GM21619 (cell line): Measurements from ENCODE around the gene EMCN.
"Not testable (repeated sequence)": the region's sequence is repeated elsewhere in the genome, so short reads cannot be mapped to it uniquely, and the experiment has no call there.

Experiments
- ATAC-seq: cut with Tn5 transposase; IDR thresholded peaks from one replicate; pipeline ENCODE4 v1.9.1; 2021; ENCODE audit not compliant: unreplicated experiment

The EMCN gene

DNA sequence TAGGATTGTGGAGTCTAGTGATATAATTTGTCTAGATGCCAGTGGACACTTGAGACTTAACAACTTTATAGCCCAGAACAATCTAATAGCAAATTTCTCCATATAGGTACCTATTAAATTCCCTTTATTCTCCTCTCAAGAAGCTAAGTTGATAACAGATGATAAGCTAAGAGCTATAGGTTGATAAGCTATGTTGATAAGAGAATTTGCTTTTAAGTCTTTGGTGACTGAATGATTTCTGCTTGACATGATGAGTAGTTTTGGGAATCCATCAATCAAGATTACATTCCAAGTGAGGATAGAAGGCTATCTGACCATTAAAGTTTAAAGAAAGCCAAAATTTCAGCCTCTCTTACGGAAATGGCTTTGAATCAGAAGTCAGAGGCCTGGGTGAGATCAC, 131.6 kb downstream of the EMCN start:
- ATAC-seq, result no peak

GRCh38 chr4:100380401-100380800, 137.4 kb downstream of the EMCN start:
- not testable (repeated sequence) for ATAC-seq

GRCh38 chr4:100379583-100380105, 138.2 kb downstream of the EMCN start:
- ATAC-seq, result no peak

GRCh38 chr4:100372432-100372831, 145.4 kb downstream of the EMCN start:
- ATAC-seq, result no peak

DNA sequence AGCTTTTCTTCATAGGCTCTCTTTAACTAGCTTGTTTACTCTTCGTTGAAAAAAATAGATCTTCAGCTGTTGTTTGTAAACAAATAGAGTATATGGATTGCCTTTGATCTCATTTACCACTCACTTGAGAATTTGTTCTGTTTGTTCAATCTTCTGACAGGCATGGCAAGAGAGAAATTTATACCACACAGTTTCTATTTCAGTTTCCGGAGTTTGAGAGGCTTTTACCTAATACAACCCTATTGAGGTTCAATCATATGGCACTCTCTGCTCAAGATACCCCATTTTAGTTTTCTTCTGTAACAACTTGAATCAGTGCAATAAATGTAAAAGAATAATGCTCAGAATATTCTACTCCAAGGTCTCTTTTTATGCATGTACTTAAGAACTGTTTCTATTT, 148.0 kb downstream of the EMCN start:
- no peak for ATAC-seq

DNA sequence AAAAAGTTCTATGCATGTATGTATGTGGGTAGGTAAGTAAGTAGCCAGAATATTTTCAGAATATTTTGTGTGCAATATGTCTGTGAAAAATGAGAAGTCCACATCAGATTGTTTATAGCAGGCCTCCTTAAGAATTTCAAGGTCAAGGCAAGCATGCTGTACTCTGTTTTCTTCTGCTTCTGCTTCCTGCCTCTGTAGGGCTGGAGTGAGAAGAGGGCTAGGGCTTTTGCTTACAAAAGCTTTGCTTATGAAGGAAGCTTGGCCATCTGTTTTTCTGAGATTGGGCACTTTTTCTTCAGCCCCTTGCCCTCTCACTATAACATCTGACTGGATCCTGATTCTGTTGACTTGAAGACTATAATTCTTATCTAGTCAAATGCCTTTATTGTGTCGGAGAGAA, 150.4 kb downstream of the EMCN start:
- no peak for ATAC-seq

GRCh38 chr4:100366213-100366612, 151.6 kb downstream of the EMCN start:
- ATAC-seq, result no peak

GRCh38 chr4:100362366-100362765, 155.5 kb downstream of the EMCN start:
- no peak for ATAC-seq

GRCh38 chr4:100361336-100361735, 156.5 kb downstream of the EMCN start:
- ATAC-seq, result no peak

DNA sequence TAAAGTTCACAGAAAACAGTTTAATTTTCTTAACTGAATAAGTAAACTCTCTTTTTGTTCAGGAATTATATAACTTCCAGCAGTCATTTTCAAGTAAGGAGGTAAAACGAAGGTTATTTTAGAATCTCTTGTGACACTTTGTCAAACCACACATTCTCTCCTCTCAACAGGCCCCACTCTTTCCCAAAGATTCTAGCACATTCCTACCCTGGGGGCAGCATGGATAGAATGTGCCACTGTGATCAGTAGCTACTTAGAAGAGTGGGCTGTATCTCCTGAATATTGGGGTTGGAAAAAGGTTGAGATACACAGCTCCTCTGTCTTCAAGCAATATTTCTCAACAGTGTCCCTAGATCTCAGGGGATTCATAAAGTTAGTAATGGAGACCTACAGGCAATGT, 157.6 kb downstream of the EMCN start:
- ATAC-seq, result no peak

- no peak for ATAC-seq
These were observed 158.4 kb downstream of the EMCN start for GRCh38 chr4:100359441-100359840.

GRCh38 chr4:100357542-100357941, 160.3 kb downstream of the EMCN start:
- no peak for ATAC-seq

- no peak for ATAC-seq
These were observed 161.7 kb downstream of the EMCN start for GRCh38 chr4:100356172-100356571.

DNA sequence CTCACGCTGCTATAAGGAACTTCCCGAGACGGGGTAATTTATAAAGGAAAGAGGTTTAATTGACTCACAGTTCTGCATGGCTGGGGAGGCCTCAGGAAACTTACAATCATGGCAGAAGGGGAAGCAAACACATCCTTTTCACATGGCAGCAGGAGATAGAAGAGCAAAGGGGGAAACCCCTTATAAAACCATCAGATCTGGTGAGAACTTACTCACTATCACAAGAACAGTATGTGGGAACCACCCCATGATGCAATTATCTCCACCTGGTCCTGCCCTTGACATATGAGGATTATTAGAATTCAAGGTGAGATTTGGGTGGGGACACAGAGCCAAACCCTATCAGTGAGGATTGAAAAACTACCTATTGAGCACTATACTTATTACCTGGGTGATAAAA, 165.5 kb downstream of the EMCN start:
- not testable (repeated sequence) for ATAC-seq

GRCh38 chr4:100348473-100348872, 169.3 kb downstream of the EMCN start:
- ATAC-seq, result no peak

GRCh38 chr4:100347241-100347640, 170.6 kb downstream of the EMCN start:
- ATAC-seq, result no peak

DNA sequence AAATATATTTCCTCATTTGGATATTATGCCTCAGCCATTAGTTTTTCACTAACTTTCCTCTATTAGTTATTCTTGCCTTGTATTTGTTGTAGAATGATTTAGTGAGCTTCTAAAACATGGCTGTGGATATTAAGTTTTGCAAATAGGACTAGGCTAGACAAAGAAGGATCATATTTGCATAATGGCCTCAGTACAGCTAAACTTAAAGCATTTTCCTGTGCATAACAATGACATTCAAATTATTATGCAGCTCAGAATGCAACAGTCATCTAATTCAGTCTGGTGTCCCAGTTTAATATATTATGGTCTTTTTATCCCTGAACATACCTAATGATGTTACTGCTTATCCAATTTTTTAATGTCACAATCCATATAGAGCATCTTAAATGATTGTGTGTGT, 172.2 kb downstream of the EMCN start:
- ATAC-seq, result no peak
